Measurements from ENCODE around the gene CRYAA.

The CRYAA gene

DNA sequence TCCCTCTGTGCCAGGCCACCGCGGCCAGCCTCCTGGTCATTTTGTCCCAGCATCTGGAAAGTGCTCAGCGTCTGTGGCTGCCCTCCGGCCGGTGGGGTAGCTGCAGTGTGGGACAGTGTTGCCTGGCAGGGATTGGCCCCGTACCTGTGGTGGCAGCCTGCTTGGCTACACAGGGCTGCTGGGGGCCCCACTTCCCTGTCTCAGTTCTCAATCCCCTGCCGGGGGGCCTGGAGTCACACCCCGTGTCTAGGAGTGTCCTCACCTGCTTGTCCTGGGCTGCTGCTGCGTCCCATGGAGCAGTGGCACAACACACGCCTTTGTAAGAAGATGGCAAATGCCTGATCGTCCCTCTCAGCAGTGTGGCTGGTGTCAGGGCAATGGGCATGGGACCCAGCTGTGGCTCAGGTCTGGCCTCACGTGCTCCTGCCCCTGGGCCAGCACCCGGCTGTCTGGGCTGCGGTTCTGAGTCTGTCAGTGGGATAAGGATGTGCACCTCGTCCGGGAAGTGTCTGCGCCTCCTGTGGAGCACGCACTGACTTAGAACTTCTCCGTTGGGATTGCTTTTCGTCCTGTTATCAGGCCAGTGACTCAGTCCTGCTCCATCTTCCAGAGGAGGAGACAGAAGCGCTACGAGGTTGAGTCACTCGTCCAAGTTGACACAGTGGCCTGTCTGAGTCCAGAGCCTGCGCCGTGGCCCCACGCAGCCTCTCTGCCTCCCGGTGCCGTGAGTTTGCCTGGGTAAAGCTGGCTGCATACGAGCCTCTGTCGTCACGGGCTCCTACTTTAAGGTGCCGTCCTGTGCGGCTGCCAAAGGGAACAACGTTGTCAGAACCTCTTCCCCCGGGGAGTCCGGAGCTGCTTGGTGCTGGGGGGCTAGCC lies 41.0 kb downstream of the CRYAA start:
- H3K4me3 ChIP-seq (ENCODE audit: low read length), result no peak overlapping the region
- TF ChIP-seq ZNF274 (IDR thresholded peaks at IDR 0.05; ENCODE audit: low read depth, low read length), result no peak

DNA sequence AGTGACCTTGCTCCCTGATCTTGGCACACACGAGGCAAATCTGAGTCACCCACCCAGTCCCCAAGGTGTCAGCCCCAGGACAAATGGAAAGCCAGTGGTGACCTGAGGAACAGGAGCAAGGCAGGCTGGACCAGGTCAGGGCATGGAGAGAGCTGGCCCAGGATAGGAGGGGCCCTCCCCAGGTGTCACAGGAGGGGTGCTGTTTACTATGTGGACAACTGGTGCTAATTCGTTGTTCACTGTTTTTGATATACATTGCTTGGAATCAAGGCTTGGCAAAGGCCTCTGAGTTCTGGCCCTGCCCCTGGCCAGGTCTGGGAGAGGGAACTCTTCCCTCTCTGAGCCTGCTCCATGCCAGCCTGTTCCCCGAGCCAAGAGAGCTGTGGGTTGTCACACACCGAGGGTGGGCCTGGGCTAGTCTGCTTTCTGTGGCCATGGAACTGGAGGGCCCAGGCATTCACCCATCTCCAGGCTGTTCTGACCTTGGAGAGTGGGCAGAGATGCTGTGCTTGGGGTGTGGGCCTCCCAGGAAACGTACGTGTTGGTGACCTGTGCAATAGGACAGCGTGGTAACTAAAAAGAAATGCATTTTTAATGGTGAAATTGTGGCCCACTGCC lies 41.8 kb downstream of the CRYAA start:
- no peak for TF ChIP-seq ZNF274 (IDR thresholded peaks at IDR 0.05; ENCODE audit: low read depth, low read length)
- no peak overlapping the region for H3K4me3 ChIP-seq (ENCODE audit: low read length)

- no peak overlapping the region for H3K4me3 ChIP-seq (ENCODE audit: low read length)
- TF ChIP-seq ZNF274 (IDR thresholded peaks at IDR 0.05; ENCODE audit: low read depth, low read length), result no peak
Observed at GRCh38 chr21:43211072-43211759, 42.4 kb downstream of the CRYAA start.

GRCh38 chr21:43211760-43212115 lies 42.9 kb downstream of the CRYAA start:
- no peak for TF ChIP-seq ZNF274 (IDR thresholded peaks at IDR 0.05; ENCODE audit: low read depth, low read length)
- no peak overlapping the region for H3K4me3 ChIP-seq (ENCODE audit: low read length)

All from GM08714 (cell line).